GM15510 (cell line): ENCODE results near the gene COX4I1.

Source experiments
- POLR2A ChIP-seq: IDR thresholded peaks from 3 replicates; pipeline ENCODE4 v1.6.1; 2011; ENCODE audit warnings: borderline replicate concordance; ENCODE audit not compliant: insufficient read length; ENCODE audit errors: extremely low read depth

COX4I1 gene

DNA sequence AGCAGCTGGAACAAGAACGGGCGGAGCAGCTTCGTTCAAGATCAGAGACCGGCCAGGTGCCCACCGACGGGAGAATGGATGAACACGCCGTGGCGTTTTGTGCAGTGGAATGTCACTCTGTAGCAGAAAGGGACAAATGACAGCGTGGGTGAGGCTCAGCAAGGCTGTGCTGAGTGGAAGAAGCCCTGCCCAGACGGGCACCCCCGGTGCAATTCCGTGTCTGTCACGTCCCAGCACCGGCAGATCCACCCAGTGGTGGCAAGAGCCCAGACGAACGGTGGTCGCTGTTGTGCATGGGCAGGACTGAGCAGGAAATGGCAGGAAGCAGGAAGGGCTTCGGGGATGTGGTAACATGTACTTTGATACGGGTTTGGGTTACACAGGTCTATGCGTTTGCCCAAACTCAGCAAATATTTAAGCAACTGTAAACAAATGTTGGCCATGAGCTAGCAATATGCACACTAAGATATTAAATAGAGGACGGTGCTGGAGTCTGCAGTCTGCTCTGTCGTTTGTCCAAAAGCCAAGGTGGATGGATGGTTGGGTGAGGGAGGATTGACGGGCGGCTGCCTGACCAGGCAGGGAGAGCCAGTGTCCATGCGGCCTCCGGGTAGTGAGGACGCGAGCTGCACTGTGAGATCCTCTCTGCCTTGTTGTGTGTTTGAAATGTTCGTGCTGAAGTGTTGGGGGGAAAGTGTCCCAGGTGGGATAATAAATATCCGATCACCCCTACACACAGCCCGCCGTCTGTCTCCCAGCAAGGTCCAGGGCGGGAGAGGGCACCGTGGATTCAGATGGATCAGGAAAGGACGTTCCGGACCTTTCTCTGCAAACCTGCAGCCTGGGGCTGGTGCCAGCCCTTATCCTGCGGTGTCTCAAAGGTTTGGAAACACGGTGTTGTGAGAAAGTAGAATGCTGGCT lies 48.4 kb downstream of the COX4I1 start:
- TF ChIP-seq POLR2A, result no peak

- no peak for TF ChIP-seq POLR2A
These were observed 49.5 kb downstream of the COX4I1 start for GRCh38 chr16:85848986-85849385.

DNA sequence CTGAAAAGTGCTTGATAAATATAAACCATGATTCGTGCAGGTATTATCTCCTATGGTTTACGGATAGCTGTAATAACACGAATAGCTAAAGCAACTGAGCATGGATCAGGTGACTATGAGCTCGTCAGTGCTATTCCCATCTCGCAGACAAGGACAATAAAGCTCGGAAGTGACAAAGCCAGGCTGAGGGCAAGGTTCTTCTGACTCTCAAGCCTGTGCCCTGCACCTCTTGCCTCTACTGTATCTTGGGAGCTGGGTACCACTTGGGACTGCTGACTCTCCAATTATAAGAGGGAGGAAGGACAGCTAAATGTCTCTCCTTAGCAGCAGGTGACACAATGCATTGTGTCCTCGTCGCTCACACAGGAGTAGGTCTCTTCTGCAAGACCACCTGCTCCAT lies 49.9 kb downstream of the COX4I1 start:
- no peak for TF ChIP-seq POLR2A

- TF ChIP-seq POLR2A, result no peak
These were observed 50.9 kb downstream of the COX4I1 start for GRCh38 chr16:85850344-85850880.

GRCh38 chr16:85851034-85851785 lies 51.7 kb downstream of the COX4I1 start:
- no peak for TF ChIP-seq POLR2A

GRCh38 chr16:85853547-85854545 lies 54.4 kb downstream of the COX4I1 start:
- TF ChIP-seq POLR2A, result no peak

GRCh38 chr16:85854935-85855334 lies 55.4 kb downstream of the COX4I1 start:
- TF ChIP-seq POLR2A, result no peak

GRCh38 chr16:85856079-85856478 lies 56.6 kb downstream of the COX4I1 start:
- no peak for TF ChIP-seq POLR2A

- no peak for TF ChIP-seq POLR2A
These were observed 57.1 kb downstream of the COX4I1 start for GRCh38 chr16:85856585-85856984.
